Measurements from ENCODE around the gene P2RY8. TPM values are rescaled to one million over a fixed set of nuclear protein-coding genes. Genes with fewer than 3 reads are reported as not detected.
"Not testable (repeated sequence)": the region's sequence is repeated elsewhere in the genome, so short reads cannot be mapped to it uniquely, and the experiment has no call there.

Gene P2RY8
- total RNA-seq, 1 donor from 2014 or later, result 1.5 TPM

DNA sequence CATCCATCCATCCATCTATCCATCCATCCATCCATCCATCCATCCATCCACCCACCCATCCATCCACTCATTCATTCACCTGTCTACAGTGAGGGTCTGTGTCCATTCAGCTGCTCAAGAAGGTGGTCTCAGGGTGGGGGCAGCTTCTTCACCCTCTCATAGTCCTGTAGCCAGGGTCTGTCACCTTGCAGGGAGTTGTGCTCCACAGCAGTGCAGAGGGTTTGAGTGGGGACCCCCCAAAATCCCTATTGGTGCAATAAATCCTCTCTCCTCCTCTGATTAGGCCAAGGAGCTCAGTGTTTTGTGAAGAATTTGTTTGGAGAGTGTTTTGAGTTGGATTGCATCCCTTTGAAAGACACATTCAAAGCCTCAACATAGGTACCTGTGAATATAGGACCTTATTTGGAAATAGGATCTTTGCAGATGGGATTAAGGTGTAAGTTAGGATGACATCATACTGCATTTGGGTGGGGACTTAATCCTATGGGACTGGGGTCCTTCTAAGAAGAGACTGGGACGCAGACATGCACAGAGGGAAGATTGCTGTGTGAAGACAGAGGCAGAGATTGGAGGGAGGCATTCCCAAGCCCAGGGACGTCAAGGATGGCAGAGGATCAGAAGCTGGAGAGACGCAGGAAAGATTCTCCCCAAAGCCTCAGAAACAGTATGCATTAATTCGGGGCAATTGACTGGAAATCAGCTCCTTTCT, 12.0 kb downstream of the P2RY8 start:
- intact Hi-C loops (cut with DNase I), result no loop called here
- peak; percentile 36 for DNase-seq (ENCODE audit: low spot score)

DNA sequence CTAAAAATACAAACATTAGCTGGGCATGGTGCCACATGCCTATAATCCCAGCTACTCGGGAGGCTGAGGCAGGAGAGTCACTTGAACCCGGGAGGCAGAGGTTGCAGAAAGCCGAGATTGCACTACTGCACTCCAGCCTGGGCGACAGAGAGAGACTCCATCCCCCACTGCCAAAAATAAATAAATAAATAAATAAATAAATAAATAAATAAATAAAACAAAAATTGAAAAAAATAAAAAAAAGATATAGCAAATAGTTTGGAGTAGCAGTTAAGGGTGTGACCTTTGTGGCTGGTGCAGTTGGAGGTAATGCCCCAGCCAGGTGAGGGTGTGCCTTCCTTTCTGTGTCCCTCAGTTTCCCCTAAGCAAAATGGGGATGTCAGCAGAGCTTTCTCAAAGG, 14.1 kb downstream of the P2RY8 start:
- DNase-seq (ENCODE audit: low spot score), result peak; percentile 31
- intact Hi-C loops (cut with DNase I), result not testable (repeated sequence)

DNA sequence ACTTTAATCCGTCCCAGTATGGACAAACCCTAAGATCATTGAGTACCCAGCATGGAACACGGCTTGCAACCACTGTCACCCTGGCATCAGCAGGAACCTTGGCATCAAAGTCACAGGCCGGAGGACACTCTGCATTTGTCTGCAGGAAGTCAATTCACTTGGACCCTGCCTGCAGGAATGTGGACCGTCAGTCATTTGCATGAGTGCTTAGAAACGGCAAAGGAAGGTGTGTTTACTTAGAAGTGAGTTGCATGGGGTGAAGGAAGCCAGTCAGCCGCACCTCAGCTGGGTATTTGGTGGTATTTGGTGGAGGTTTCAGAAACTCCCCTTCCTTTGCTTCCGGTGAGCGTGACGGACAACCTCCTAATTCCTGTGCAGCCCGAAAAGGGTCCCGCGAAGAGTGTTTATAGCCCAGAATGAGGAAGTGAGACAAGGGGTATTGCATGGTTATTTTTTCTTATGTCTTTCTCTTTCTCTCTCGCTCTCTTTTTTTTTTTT, 15.5 kb downstream of the P2RY8 start:
- DNase-seq (ENCODE audit: low spot score), result peak; percentile 65
- intact Hi-C loops (cut with DNase I), result no loop called here

DNA sequence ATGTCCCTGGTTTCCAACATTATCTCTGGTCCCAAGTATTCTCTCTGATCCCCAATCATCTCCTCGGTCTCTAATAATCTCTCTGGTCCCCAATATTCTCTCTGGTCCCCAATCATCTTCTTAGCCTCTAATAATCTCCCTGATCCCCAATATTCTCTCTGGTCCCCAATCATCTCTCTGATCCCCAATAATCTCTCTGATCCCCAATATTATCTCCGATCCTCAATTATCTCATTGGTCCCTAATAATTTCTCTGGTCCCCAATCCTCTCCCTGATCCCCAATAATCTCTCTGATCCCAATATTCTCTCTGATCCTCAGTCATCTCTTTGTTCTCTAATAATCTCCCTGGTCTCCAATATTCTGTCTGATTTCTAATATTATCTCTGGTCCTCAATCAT, 16.6 kb downstream of the P2RY8 start:
- no peak for DNase-seq (ENCODE audit: low spot score)
- intact Hi-C loops (cut with DNase I), result no loop called here

DNA sequence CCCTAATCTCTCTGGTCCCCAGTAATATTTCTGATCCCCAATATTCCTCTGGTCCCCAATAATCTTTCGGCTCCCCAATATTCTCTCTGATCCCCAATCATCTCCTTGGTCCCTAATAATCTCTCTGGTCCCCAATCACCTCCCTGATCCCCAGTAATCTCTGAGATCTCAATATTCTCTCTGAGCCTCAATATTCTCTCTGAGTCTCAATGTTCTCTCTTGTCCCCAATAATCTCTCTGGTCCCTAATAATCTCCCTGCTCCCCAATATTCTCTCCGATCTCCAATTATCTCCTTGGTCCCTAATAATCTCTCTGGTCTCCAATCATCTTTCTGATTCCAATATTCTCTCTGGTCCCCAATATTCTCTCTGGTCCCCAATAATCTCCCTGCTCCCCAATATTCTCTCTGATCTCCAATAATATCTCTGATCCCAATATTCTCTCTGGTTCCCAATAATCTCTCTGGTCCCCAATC, 17.9 kb downstream of the P2RY8 start:
- DNase-seq (ENCODE audit: low spot score), result no peak
- intact Hi-C loops (cut with DNase I), result no loop called here

DNA sequence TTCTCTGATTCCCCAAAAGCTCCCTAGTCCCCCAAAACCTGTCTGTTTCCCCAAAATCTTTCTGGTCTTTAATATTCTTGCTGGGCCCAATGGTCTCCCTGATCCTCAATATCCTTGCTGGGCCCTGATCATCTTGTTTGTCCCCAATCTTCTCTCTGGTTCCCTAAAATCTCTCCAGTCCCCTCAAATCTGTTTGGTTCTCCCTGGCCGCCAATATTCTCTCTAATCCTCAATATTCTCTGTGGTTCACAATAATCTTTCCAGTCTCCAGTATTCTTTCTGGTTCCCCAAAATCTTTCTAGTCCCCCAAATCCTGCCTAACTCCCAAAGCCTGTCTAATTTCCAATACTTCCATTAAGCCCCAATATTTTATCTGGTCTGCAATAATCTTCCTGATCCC, 18.5 kb downstream of the P2RY8 start:
- DNase-seq (ENCODE audit: low spot score), result no peak
- intact Hi-C loops (cut with DNase I), result no loop called here

DNA sequence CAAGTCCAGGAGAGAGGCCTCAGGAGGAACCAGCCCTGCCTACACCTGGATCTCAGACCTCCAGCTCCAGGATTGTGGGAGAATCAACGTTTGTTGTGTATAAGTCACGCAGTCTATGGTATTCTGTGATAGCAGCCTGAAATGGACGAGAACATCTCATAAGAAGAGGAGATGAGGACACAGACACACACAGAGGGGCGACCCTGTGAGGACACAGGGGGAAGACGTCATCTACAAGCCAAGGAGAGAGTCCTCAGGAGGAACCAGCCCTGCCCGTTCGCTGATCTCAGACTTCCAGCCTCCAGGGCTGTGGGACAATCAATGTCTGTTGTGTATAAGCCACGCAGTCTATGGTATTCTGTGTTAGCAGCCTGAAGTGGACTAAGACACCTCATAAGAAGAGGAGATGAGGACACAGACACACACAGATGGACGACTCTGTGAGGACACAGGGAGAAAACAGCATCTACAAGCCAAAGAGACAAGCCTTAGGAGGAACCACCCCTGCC, 20.3 kb downstream of the P2RY8 start:
- intact Hi-C loops (cut with DNase I), result no loop called here
- DNase-seq (ENCODE audit: low spot score), result no peak

DNA sequence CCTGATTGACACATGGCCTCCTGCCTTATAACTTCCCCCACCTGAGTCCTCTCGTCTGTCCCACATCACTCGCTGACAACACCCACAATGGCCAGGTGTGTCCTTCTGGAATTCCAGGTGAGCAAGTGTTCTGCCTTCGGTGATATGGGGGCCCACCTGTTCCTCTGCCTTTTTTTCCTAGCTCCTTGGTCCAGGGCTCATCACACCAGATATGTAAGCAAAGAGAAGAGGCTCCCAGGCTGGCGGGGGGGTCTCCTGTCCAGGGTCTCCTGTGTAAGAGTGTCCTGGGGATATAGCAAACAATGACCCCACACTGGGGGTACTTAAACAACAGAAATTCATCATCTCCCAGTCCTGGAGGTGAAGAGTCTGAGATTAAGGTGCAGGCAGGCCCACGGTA, 25.2 kb downstream of the P2RY8 start:
- intact Hi-C loops (cut with DNase I), result no loop called here

DNA sequence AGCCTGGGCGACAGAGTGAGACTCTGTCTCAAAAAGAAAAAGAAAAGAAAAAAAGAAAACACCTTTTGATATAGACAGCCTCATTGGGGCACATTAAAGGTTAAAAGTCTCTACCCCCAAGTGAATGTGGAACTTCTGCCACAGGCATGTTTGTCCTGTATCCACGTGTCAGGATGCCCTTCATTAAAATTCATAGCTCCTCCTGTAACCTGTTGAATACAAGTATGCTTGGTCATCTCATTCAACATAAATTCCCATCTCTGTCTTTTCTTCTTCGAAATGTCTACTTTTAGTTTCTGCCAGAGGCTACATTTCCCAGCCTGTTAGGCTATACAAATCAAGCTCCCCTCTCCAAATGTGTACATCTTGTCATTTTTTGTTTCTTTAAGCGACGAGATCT, 25.8 kb downstream of the P2RY8 start:
- intact Hi-C loops (cut with DNase I), result no loop called here
- DNase-seq (ENCODE audit: low spot score), result no peak

More for the DNA sequence above, 25.2 kb downstream of the P2RY8 start:
- no peak for DNase-seq (ENCODE audit: low spot score)

DNA sequence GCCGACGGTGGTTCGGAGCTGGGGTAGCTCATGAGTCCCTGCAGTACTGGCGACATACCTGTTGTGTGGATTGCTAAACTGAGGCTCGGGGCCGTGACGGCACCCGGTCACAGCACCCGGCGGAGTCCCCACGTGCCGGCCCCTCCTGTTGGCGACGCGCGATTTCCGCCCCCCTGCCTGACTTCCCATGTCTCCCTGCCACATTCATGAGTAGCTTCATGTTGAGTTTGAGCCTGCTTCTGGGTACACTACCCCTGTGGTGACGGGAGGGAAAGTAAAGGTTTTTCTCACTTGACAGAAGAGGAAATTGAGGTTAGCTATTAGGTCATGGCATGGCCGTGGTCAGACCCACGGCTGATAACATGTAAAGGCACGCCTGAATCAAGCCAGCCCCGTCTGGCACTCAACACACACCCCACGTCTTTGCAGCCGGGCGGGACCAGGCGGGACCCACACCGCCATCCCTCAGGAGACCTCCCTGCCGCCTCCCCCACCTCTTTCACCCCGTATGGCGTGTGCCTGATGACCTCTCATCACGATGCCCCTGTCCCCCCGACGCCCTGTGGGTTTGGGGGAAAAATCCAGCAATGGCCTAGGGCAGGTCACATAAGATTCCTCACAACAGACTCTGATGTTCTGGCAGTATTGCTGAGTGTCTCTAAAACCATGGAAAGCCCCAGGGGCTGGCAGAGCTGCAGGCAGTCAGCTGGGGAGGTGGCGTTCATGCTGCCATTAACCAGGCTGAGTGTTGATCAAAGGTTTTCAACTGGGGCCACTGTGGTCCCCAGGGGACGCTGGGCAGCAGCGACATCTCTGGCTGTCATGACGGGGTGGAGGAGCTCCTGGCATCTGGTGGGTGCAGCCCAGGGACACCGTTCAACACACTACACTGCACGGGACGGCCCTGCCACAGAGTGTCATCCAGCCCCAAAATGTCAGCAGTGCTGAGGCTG, 29.2 kb downstream of the P2RY8 start:
- intact Hi-C loops (cut with DNase I), result no loop called here
- peak; percentile 70 for DNase-seq (ENCODE audit: low spot score)

DNA sequence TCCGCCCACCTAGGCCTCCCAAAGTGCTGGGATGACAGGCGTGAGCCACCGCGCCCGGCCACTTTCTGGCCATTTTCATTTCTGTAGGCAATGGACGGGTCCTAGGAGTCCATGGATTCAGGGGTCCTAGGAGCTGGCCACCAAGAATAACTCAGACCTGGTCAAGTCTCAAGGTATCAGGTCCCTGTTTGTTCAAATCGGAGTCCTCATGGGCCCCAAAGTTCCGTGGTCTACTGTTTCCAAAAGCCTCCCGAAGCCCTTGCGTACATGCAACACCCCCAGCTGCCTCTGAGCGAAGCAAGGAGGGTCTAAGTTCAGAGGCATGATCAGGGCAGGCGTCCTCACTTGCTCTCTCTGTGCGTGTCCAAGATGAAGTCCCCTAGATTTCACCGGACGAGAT, 30.1 kb downstream of the P2RY8 start:
- intact Hi-C loops (cut with DNase I), result no loop called here
- DNase-seq (ENCODE audit: low spot score), result peak; percentile 7

DNA sequence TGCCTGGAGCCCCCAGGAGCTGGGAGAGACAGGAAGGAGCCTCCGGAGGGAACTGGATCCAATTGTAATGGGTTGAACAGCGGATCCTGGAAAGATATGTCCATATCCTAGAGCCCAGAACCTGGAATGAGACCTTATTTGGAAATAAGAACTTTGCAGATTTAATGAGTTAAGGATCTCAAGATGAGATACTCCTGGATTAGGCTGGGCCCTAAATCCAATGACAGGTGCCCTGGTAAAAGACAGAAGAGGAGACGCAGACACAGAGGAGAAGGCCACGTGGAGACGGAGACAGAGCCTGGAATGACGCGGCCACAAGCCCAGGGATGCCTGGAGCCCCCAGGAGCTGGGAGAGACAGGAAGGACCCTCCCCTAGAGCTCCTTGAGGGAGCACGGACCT, 34.1 kb downstream of the P2RY8 start:
- DNase-seq (ENCODE audit: low spot score), result no peak
- intact Hi-C loops (cut with DNase I), result no loop called here

DNA sequence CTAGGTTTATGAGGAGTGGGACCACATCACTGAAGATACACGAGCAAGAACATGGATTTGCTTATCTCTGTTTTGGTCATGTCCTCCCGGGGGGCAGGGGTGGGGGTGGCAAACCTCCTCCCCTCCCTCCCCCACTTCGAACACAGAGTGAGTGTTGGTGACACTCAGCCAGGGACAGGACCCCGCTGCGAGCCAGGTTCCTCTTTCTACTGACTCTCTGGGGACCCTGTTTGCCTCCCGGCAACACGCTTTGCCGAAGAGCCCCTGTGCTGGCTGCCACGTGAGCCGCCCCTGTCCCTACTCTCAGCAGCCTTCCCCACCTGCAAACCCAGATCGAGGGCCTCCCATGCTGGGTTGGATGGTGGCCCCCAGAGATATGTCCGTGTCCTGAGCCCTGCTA, 34.7 kb downstream of the P2RY8 start:
- intact Hi-C loops (cut with DNase I), result no loop called here
- no peak for DNase-seq (ENCODE audit: low spot score)

DNA sequence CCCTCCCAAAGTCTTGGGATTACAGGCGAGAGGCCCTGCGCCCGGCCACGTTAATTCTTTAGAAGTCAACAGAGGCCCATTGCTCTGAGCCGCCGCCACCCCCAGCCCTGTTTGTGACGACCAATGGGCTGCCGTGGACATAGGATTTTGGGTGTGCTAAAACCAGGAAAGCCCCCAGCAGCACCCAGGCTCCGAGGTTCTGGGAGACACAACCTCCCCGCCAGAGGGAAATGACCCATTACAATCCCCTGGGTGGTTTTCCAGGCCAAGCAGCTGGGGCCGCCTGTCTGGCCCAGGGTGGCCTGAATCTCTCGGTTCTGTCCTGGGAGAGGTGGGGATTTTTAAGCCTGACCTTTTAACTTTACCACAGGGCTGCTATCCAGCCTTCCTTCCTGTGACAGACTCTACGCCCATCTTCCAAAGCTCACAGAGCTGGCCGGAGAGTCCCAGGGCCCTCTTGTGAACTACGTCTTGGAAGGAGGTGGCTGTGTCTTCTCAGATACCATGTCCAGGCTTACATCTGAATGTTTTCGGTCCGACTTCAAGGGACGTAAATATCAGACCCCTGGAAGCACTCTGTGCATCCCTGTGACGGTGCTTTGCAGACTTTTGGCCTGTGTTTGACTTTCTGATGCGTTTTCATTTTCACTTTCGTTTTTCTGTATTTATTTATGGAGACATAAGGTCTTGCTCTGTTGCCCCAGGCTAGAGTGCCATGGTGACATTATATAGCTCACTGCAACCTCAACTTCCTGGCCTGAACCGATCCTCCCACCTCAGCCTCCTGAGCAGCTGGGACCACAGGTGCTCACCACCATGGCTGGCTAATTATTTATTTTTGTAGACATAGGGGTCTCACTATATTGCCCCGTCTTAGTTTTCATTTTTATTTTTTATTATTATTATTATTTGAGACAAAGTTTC, 36.0 kb downstream of the P2RY8 start:
- no peak for DNase-seq (ENCODE audit: low spot score)
- intact Hi-C loops (cut with DNase I), result no loop called here

DNA sequence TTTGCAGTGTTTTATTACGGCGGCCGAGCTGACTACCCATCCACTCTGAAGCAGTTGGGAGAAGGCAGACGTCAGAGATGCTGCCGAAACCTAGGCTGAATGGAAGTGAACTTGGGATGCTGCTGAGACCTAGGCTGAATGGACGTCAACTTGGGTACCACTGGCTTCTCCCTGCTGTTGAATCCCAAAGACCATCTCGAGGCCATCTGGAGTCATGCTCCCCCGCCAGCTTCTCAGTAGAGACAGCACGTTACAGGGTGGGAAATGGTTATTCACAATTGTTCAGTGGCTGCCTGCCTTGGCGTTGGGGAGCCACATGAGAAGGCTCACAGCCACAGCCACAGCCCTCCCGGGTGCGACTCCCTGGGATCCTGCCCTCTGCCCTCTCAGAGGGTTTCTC, 40.9 kb downstream of the P2RY8 start:
- intact Hi-C loops (cut with DNase I), result no loop called here
- DNase-seq (ENCODE audit: low spot score), result no peak

DNA sequence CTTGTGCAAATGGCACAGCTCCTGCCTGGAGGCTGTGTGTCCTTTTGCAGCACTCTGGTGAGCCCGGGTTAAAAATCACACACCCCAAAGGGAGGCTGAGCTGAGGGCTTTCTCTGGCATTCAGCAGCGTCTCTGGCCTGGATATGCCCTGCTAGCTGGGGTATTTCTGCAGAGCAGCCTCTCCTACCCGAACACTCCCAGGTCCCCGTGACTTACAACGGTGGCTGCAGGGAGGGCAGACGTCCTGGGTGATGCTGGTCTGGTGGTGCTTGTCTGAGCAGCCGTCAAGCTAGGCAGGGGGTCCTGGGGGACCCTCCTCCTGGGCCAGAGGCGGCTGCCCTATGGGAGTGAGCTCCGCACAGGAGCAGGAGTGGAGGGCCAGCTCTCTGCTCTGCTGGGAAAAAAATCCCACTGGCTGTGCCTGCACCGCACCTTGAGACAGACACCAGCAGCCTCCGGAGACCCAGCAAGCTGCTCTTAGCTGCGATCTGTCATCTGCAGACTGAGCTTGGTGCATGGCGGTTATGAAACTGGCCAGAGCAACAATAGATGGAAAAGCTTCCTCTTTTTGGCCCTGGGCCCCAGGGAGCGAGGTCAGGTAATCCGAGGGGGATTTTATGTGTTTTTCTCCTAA, 43.0 kb downstream of the P2RY8 start:
- DNase-seq (ENCODE audit: low spot score), result peak; percentile 83
- intact Hi-C loops (cut with DNase I), result no loop called here

DNA sequence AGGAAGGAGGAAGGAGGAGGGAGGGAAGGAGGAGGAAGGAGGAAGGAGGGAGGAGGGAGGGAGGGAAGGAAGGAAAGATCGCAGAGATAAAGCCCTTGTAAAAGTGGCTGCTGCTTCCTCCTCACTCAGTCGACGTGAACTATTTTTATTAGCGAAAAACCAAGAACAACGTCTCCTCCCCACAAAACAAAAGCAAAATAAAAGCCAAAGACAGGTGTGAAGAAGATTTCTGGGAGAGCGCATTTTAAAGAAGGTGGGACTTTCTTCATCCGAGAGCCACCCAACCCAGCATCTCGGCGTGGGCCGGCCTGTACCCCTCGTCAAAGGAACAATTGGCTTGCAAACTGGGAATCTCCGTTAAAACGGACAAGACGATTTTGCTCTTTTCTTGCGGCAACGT, 43.6 kb downstream of the P2RY8 start:
- intact Hi-C loops (cut with DNase I), result no loop called here
- DNase-seq (ENCODE audit: low spot score), result no peak

DNA sequence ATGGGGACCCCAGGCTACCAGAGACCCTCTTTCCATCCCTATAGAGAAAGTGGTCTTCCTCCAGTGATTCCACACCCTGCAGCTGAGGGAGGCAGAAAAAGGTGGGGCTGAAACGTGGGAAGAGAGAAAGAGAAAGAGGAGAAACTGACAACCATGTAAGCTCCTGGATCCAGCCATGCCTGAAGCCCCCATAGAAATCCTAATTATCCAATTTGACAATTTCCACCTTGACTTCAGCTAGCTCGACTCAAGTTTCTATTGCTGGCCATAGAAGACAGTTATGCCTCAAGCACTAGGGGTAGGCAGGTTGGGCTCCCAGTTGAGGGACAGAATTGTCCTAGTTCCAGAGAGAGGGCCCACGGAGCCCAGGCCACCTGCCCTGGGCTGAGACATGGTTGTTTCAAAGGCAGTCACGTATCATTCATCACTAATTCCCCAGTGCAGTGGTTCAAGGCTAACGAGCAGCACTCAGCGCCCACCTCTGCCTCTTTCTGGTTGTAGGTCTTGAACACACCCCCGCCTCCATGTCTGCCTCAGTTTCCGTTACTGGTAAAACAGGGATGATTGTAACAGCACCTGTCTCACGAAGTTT, 44.5 kb downstream of the P2RY8 start:
- no peak for DNase-seq (ENCODE audit: low spot score)
- intact Hi-C loops (cut with DNase I), result no loop called here
